ENCODE data around the gene CBARP.

Gene CBARP

GRCh38 chr19:1238369-1239303, 831 bp upstream of the CBARP start:
- DNase-seq (ENCODE audit: low read depth) = no peak

GRCh38 chr19:1237027-1237659, 662 bp downstream of the CBARP start:
- no peak for DNase-seq (ENCODE audit: low read depth)

- no peak for DNase-seq (ENCODE audit: low read depth)
These were observed 1.2 kb downstream of the CBARP start for GRCh38 chr19:1236576-1236975.

GRCh38 chr19:1235625-1236538, 1.9 kb downstream of the CBARP start:
- no peak for DNase-seq (ENCODE audit: low read depth)

GRCh38 chr19:1234955-1235380, 2.8 kb downstream of the CBARP start:
- DNase-seq (ENCODE audit: low read depth) = no peak

- DNase-seq (ENCODE audit: low read depth) = no peak
These were observed 3.5 kb downstream of the CBARP start for GRCh38 chr19:1234051-1234954.

GRCh38 chr19:1233115-1233667, 4.6 kb downstream of the CBARP start:
- no peak for DNase-seq (ENCODE audit: low read depth)

GRCh38 chr19:1232652-1233072, 5.1 kb downstream of the CBARP start:
- DNase-seq (ENCODE audit: low read depth) = no peak

GRCh38 chr19:1231729-1232637, 5.8 kb downstream of the CBARP start:
- DNase-seq (ENCODE audit: low read depth) = no peak

- no peak for DNase-seq (ENCODE audit: low read depth)
These were observed 6.9 kb downstream of the CBARP start for GRCh38 chr19:1230783-1231489.

GRCh38 chr19:1229924-1230782, 7.7 kb downstream of the CBARP start:
- no peak for DNase-seq (ENCODE audit: low read depth)

GRCh38 chr19:1229056-1229923, 8.5 kb downstream of the CBARP start:
- DNase-seq (ENCODE audit: low read depth) = no peak

- DNase-seq (ENCODE audit: low read depth) = no peak
These were observed 9.4 kb downstream of the CBARP start for GRCh38 chr19:1228161-1228957.

- DNase-seq (ENCODE audit: low read depth) = no peak
These were observed 10.3 kb downstream of the CBARP start for GRCh38 chr19:1227304-1228054.

GRCh38 chr19:1226522-1227303, 11.1 kb downstream of the CBARP start:
- DNase-seq (ENCODE audit: low read depth) = no peak
